Measurements from ENCODE around the gene TESMIN.

Gene TESMIN

DNA sequence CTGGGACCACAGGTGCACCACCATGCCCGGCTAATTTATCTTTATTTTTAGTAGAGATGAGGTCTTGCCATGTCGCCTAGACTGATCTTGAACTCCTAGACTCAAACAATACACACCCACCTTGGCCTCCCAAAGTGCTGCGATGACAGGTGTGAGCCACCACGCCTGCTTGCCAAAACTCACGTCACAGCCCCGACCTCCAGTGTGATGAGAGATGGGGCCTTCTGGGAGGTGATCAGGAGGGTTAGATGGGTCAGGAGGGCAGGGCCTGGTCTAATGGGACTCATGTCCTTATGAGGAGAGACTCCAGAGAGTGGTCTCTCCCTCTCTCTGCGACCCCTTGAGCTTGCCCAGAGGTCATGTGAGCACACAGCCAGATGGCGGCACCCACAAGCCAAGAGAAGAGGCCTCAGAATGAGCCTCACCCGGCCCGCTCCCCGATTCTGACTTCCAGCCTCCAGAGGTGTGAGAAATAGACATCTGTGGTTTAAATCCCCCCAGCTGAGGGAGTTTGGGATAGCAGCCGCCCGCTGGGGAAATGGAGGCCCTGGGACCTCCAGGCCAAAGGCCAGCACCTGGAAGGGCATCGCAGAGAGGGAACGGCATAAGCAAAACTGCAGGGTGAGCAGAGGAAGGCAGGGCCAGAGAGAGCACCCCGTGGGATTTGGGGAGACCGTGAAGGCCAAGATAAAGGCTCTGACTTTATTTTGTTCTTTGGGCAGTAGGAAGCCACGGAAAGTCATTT, 91.1 kb downstream of the TESMIN start:
- no peak for DNase-seq (ENCODE audit: low read depth in 2 of 2)

DNA sequence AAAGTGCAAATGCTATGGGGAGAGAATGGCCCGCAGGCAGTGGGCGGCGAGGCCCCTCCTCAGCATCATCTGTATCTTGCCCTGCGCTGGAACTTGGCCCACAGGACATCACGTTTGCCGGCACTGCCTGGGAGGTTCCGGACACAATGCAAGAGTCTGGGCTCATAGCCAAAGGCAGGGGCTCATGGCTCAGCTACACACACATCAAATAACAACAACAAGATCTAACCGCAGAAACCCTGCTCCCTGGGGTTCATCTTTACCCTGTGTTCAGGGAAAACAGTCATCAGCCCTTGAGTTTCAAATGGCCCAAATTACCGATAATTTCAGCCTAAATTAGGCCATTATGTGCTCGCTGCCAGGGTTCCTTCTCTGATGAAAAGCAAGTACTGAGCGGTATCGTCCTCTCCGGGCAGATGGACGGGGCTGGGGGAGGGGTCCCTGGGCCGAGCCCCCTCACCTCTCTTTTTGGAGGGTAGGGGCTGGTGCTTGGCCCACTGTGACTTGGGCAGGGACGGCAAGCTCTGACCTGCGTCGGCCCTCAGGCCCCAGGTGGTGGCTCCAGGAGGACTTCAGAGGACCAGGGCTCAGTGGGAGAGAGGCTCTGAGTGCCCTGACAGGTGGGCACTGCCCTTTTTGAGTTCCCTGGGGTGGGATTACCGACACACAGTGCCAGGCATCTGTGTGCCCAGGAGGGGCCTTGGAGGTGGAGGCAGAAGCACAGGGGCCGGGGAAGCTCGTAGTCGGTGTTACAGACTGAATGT, 92.0 kb downstream of the TESMIN start:
- DNase-seq (ENCODE audit: low read depth in 2 of 2) = no peak

DNA sequence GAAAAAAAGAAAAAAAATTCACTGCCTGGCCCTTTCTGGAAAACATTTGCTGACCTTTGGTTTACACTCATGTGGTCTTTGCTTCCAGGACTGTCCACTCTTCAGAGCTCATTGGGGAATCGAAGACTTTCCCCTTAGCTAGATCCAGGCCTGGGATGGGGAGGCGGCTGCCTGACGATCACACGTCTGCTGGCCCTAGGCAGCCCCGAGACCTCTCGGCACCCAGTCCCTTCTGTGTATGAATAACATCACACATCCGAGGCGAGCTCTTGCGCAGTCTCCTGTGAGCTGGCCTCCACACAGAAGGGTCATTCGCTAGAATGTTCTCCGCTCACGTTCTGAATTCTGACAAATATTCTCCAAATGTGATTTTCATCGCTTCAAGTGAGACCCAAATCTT, 92.7 kb downstream of the TESMIN start:
- no peak for DNase-seq (ENCODE audit: low read depth in 2 of 2)

DNA sequence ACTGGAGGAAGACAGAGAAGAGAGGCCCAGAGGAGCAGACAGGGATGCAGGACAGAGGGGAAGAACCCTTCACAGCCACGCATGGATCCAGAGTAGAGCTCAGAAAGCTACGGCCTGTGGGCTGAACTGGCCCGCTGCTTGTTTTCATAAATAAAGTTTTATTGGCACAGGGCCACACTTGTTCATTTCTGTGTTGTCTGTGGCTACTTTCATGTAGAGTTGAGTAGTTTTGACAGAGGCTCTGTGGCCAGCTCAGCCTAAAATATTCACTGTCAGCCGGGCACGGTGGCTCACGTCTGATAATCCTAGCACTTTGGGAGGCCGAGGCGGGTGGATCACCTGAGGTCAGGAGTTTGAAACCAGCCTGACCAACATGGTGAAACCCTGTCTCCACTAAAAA, 93.2 kb downstream of the TESMIN start:
- no peak for DNase-seq (ENCODE audit: low read depth in 2 of 2)
